Measurements from ENCODE around the gene DAAM2. TPM values are rescaled to one million over a fixed set of nuclear protein-coding genes. Genes with fewer than 3 reads are reported as not detected.

Gene DAAM2
- polyA plus RNA-seq, 2 of the 4 experiments (the other 2 are of a cell fraction) = not detected

DNA sequence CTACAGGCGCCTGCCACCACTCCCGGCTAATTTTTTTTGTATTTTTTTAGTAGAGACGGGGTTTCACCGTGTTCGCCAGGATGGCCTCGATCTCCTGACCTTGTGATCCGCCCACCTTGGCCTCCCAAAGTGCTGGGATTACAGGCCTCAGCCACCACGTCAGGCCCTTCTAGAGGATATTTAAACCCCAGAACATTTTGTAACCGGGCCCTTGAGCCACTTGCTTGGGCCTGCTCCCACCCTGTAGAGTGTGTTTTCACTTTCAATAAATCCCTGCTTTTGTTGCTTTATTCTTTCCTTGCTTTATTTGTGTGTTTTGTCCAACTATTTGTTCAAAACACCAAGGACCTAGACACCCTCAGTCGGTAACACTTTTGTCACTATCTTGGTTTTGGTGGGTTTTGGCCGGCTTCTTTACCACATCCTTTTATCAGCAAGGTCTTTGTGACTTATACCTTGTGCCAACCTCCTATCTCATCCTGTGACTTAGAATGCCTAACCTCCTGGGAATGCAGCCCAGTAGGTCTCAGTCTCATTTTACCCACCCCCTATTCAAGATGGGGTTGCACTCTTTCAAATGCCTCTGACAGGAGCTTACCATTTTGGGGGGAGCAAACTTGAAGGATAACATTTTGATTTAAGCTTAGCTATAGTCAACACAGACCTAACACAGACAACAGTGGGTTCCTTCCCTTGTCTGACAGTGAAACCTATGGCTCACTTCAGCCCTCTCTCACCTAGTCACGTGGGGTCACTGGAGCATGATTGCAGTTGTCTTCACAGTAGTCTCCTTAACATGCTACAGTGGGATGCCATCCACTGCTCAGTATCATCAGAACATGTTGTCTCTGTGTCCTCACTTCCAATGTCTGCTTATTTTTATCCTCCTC lies 39.1 kb upstream of the DAAM2 start:
- WGBS (ENCODE audit: missing lambda C conversion rate) = 34% methylated on average over 11 of the region's 12 CpGs
- H3K27ac ChIP-seq = no peak overlapping the region
- no peaks in the 10 kb centered on the region for H3K9me3 ChIP-seq
- no peaks in the 10 kb centered on the region for H3K4me1 ChIP-seq
- TF ChIP-seq CHD4 (IDR thresholded peaks at IDR 0.05; ENCODE audit: borderline replicate concordance) (no peak), HOXB13 (CRISPR knock-in tag; IDR thresholded peaks at IDR 0.05; ENCODE audit: low read depth) (no peak), RFX5 (IDR thresholded peaks at IDR 0.05) (no peak), SREBF2 (IDR thresholded peaks at IDR 0.05) (no peak), FOSB (CRISPR knock-in tag; IDR thresholded peaks at IDR 0.05) (no peak)
- no peak overlapping the region for H3K4me2 ChIP-seq
- DNase-seq (ENCODE audit: low read depth in 1 of 2, low spot score in 1 of 2) = no peak
- FAIRE-seq = no peak
- ATAC-seq = no peak
- ChIA-PET CTCF (interaction anchor here (0.6 to 0.7 kb wide), 2 partner anchors 11 to 589 kb away, joined by 3 read pairs; no protein-coding TSS in a partner anchor), POLR2A (no interaction called here)
- H3K4me3 ChIP-seq = no peak overlapping the region

- Histone ChIP-seq H3K27ac (no peak overlapping the region), H3K4me3 (no peak overlapping the region), H3K4me1 (no peaks in the 10 kb centered on the region), H3K4me2 (no peak overlapping the region), H3K9me3 (no peaks in the 10 kb centered on the region)
- no peak for ATAC-seq
- TF ChIP-seq ZSCAN20 (CRISPR knock-in tag; IDR thresholded peaks at IDR 0.05) (no peak), JUN (IDR thresholded peaks at IDR 0.05) (no peak)
- WGBS (ENCODE audit: missing lambda C conversion rate) = 21% methylated on average over 3 of the region's 3 CpGs
- no peak for DNase-seq (ENCODE audit: low read depth in 1 of 2, low spot score in 1 of 2)
- FAIRE-seq = no peak
- POLR2A ChIA-PET = no interaction called here
- CTCF ChIA-PET = interaction anchor here (0.6 to 0.7 kb wide), 2 partner anchors 10 to 589 kb away, joined by 3 read pairs; no protein-coding TSS in a partner anchor
Measured at GRCh38 chr6:39753725-39754045, 38.5 kb upstream of the DAAM2 start.

DNA sequence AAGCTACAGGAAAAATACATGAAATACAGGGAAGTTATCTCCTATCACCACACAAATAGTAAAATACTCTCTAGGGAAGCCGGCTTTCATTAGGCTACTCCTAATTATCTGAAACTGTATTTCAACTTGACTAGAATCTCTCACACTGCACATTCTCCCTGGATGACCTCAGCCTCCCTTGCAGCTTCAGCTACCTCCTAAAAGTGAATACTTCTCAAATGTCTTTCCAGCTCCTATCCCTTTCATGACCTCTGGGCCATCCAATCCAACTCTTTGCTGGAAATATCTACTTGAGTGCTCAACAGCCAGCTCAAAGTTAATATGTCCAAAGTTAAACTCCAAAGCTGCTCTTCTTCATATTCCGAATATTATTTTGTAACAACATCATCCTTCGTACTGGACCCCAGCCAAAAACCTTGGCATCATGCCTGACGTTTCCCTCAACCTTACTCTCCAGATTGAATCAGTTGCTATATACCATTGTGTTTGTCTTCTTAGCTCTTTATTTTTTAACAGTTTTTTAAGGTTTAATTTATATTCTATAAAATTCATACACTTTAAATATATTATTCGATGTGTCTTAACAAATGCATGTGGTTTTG lies 37.6 kb upstream of the DAAM2 start:
- Histone ChIP-seq H3K4me1 (no peaks in the 10 kb centered on the region), H3K4me3 (no peak overlapping the region), H3K27ac (no peak overlapping the region), H3K9me3 (no peaks in the 10 kb centered on the region), H3K4me2 (no peak overlapping the region)
- no peak for FAIRE-seq
- POLR2A ChIA-PET = no interaction called here
- no peak for ATAC-seq
- DNase-seq (ENCODE audit: low read depth in 1 of 2, low spot score in 1 of 2) = no peak
- TF ChIP-seq MAFK (IDR thresholded peaks at IDR 0.05; ENCODE audit: partially characterized antibody) = no peak
- TF ChIP-seq NPAS2 (CRISPR knock-in tag; IDR thresholded peaks at IDR 0.05; ENCODE audit: borderline replicate concordance) = no peak
- no peak for TF ChIP-seq POLR2AphosphoS2 (conservative IDR thresholded peaks at IDR 0.05; ENCODE audit: low read length)
- no peak for TF ChIP-seq RARB (CRISPR knock-in tag; IDR thresholded peaks at IDR 0.05)
- TF ChIP-seq RCOR1 (IDR thresholded peaks at IDR 0.05; ENCODE audit: low read depth, low read length) = no peak
- no peak for TF ChIP-seq ZNF302 (CRISPR knock-in tag; IDR thresholded peaks at IDR 0.05)
- TF ChIP-seq BHLHE40 (IDR thresholded peaks at IDR 0.05; ENCODE audit: low read depth, low read length) = no peak
- TF ChIP-seq TFCP2L1 (CRISPR knock-in tag; IDR thresholded peaks at IDR 0.05) = no peak
- no peak for TF ChIP-seq HDAC2 (IDR thresholded peaks at IDR 0.05)
- no peak for TF ChIP-seq REST (IDR thresholded peaks at IDR 0.05)
- no peak for TF ChIP-seq KDM5A (IDR thresholded peaks at IDR 0.05)
- TF ChIP-seq, protein P1, sequence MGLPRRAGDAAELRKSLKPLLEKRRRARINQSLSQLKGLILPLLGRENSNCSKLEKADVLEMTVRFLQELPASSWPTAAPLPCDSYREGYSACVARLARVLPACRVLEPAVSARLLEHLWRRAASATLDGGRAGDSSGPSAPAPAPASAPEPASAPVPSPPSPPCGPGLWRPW (IDR thresholded peaks at IDR 0.05) = no peak
- no peak for TF ChIP-seq HOXB5 (CRISPR knock-in tag; IDR thresholded peaks at IDR 0.05)
- no peak for TF ChIP-seq HOXA7 (CRISPR knock-in tag; IDR thresholded peaks at IDR 0.05)
- TF ChIP-seq PHF8 (IDR thresholded peaks at IDR 0.05; ENCODE audit: borderline replicate concordance, low read depth) = no peak
- TF ChIP-seq NFE2L2 (conservative IDR thresholded peaks at IDR 0.05; ENCODE audit: low read length) = no peak
- 29% methylated on average over 5 of the region's 5 CpGs for WGBS (ENCODE audit: missing lambda C conversion rate)
- CTCF ChIA-PET = no interaction called here
